Uterus (tissue), 4 donors: ENCODE measurements around the gene KDELR3. TPM values are rescaled to one million over a fixed set of nuclear protein-coding genes. Genes with fewer than 3 reads are reported as not detected.

Source experiments
- DNase-seq, 2 donors: peaks; one replicate each; pipeline ENCODE4 v3.0.0-alpha.2; 2019 to 2020
- H3K27ac ChIP-seq, 2 donors: fragments of 200-600 bp; sonication (generic); 1 replicate in 1 of 2; 2 replicates in 1 of 2; pipeline ENCODE4 v1.5.1; 2016 to 2018
- H3K27me3 ChIP-seq, 2 donors: fragments of 200-600 bp; sonication (generic); one replicate each; pipeline ENCODE4 v1.5.1; 2018 to 2019; ENCODE audit warnings: control low read depth in 1 of 2
- H3K36me3 ChIP-seq, 2 donors: fragments of 200-600 bp; sonication (generic); one replicate each; pipeline ENCODE4 v1.5.1; 2019; ENCODE audit warnings: control low read depth in 1 of 2
- H3K4me1 ChIP-seq, 2 donors: fragments of 200-600 bp; sonication (generic); one replicate each; pipeline ENCODE4 v1.5.1; 2018 to 2019; ENCODE audit warnings: control low read depth in 1 of 2
- H3K4me3 ChIP-seq, 2 donors: fragments of 200-600 bp; sonication (generic); 1 replicate in 1 of 2; 2 replicates in 1 of 2; pipeline ENCODE4 v1.5.1; 2018 to 2019; ENCODE audit warnings: mild to moderate bottlenecking in 1 of 2
- H3K9me3 ChIP-seq, 2 donors: fragments of 200-600 bp; sonication (generic); one replicate each; pipeline ENCODE4 v1.5.1; 2019; ENCODE audit warnings: control low read depth in 1 of 2
- CTCF ChIP-seq, 4 experiments: fragments of 200-600 bp in 2 of 4; fragments of 450-650 bp in 2 of 4; sonication (generic) in 2 of 4; IDR thresholded peaks; one replicate each; pipeline ENCODE4 v1.5.1; 2016 to 2019; ENCODE audit warnings: antibody characterized with exemption in 4 of 4, mild to moderate bottlenecking in 2 of 4, moderate library complexity in 1 of 4
- POLR2A ChIP-seq, 2 donors: fragments of 450-650 bp; IDR thresholded peaks; one replicate each; pipeline ENCODE4 v1.6.1; 2016; ENCODE audit warnings: antibody characterized with exemption in 2 of 2, mild to moderate bottlenecking in 1 of 2, moderate library complexity in 1 of 2
- intact Hi-C: fragments of 100-400 bp; cut with DNase I; formaldehyde crosslinking; loops from one replicate; pipeline ENCODE4 v1.15.1; 2023; ENCODE audit warnings: low total_unique reads
- total RNA-seq, 4 donors: library from RNA; depleted of rRNA in 3 of 4; stranded (reverse); fragments of >200 nt in 3 of 4; gene quantifications; one replicate each; pipeline versions ENCODE4 v1.1.0 to v1.2.4, GENCODE V29; 2014 to 2023
- donor health status: DM: yes; HTN: yes; CAD: no.

The KDELR3 gene
- total RNA-seq, 4 donors from 2014 or later = 0.77 to 43.1 (median 4.7) TPM; not detected in 1

DNA sequence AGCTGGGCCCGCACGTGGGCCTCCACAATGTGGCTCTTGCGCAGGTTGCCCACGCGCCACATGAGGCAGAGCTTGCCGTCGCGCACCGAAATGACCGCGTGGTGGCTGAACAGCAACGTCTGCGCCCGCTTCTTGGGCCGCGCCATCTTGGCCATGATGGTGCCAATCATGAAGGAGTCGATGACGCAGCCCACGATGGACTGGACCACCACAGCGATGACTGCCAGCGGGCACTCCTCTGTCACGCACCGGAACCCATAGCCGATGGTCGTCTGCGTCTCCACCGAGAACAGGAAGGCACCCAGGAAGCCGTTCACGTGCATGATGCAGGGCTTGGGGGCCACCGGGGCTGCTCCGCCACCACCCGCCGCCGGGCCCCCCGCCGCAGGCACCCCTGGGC is 40.4 kb upstream of the KDELR3 start:
- Histone ChIP-seq H3K27ac (no peak overlapping the region), H3K4me1 (no peaks in the 10 kb centered on the region), H3K9me3 (no peaks in the 10 kb centered on the region), H3K4me3 (no peak overlapping the region), H3K36me3 (no peaks in the 10 kb centered on the region), H3K27me3 (no peaks in the 10 kb centered on the region)
- intact Hi-C loops = no loop called here
- TF ChIP-seq CTCF (IDR thresholded peaks at IDR 0.05) = no peak
- no peak for TF ChIP-seq POLR2A (IDR thresholded peaks at IDR 0.05)
- DNase-seq = no peak

- H3K4me3 ChIP-seq = no peak overlapping the region
- H3K27me3 ChIP-seq = no peaks in the 10 kb centered on the region
- H3K27ac ChIP-seq = no peak overlapping the region
- DNase-seq = no peak
- no peaks in the 10 kb centered on the region for H3K36me3 ChIP-seq
- no peaks in the 10 kb centered on the region for H3K4me1 ChIP-seq
- no peaks in the 10 kb centered on the region for H3K9me3 ChIP-seq
- TF ChIP-seq POLR2A (IDR thresholded peaks at IDR 0.05) = no peak
- TF ChIP-seq CTCF (IDR thresholded peaks at IDR 0.05) = no peak
- intact Hi-C loops = no loop called here
Observed at GRCh38 chr22:38427940-38428339, 40.0 kb upstream of the KDELR3 start.

- TF ChIP-seq CTCF (IDR thresholded peaks at IDR 0.05) = no peak
- TF ChIP-seq POLR2A (IDR thresholded peaks at IDR 0.05) = no peak
- intact Hi-C loops = no loop called here
Observed at GRCh38 chr22:38428714-38429113, 39.2 kb upstream of the KDELR3 start.

DNA sequence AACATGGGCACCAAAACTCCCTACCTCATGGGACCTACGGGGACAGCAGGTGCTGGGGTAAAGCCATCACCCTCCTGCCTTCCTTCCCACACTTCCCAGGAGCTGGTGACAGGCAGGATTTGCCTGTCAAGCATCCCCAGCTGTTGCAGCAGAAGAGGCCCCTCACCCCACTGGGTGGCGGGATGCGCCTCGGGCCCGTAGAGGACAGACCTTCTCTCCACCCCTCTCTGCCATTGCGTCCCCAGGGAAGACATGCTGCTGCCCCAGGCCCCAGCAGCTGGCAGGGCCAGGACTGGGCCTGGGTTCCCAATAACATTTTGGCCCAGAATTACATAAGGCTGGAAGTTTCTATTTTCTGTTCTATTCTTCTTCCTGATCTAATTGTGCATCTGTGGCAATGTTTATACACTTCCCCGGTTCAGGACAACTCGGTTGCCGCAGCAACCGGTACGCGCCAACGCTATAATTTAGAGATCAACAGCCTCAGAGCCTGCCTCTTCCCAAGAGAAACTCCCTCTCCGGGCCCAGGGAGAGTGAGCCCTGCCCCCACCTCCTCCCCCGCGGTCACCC is 38.3 kb upstream of the KDELR3 start:
- Histone ChIP-seq H3K4me3 (no peak overlapping the region), H3K4me1 (no peaks in the 10 kb centered on the region), H3K9me3 (no peaks in the 10 kb centered on the region), H3K27ac (no peak overlapping the region), H3K27me3 (no peaks in the 10 kb centered on the region), H3K36me3 (no peaks in the 10 kb centered on the region)
- DNase-seq = no peak
- intact Hi-C loops = no loop called here
- TF ChIP-seq CTCF (IDR thresholded peaks at IDR 0.05) = no peak
- TF ChIP-seq POLR2A (IDR thresholded peaks at IDR 0.05) = no peak

More at GRCh38 chr22:38428714-38429113, 39.2 kb upstream of the KDELR3 start:
- no peak for DNase-seq
- Histone ChIP-seq H3K36me3 (no peaks in the 10 kb centered on the region), H3K27me3 (no peaks in the 10 kb centered on the region), H3K4me3 (no peak overlapping the region), H3K4me1 (no peaks in the 10 kb centered on the region), H3K27ac (no peak overlapping the region), H3K9me3 (no peaks in the 10 kb centered on the region)

GRCh38 chr22:38431266-38432010 is 36.5 kb upstream of the KDELR3 start:
- Histone ChIP-seq H3K36me3 (no peaks in the 10 kb centered on the region), H3K4me1 (no peaks in the 10 kb centered on the region), H3K27ac (no peak overlapping the region), H3K27me3 (no peaks in the 10 kb centered on the region), H3K9me3 (no peaks in the 10 kb centered on the region), H3K4me3 (no peak overlapping the region)
- TF ChIP-seq CTCF (IDR thresholded peaks at IDR 0.05) (no peak), POLR2A (IDR thresholded peaks at IDR 0.05) (no peak)
- intact Hi-C loops = no loop called here
- no peak for DNase-seq
